DND-41 (cell line): ENCODE measurements around the gene TSPAN2.

Experiments used
- CTCF ChIP-seq: IDR thresholded peaks from 2 replicates; pipeline ENCODE4 v1.5.1; 2012; ENCODE audit warnings: borderline replicate concordance, low read length, moderate library complexity, mild to moderate bottlenecking; ENCODE audit not compliant: poor library complexity, severe bottlenecking; ENCODE audit errors: extremely low read depth
- EZH2 ChIP-seq: IDR thresholded peaks from 3 replicates; pipeline ENCODE4 v1.6.1; 2012; ENCODE audit warnings: borderline replicate concordance, low read depth, mild to moderate bottlenecking, moderate library complexity, low read length, inconsistent platforms; ENCODE audit not compliant: severe bottlenecking

- TF ChIP-seq CTCF: peak; percentile 92
- TF ChIP-seq EZH2: no peak
These were observed 36.7 kb downstream of the TSPAN2 start for GRCh38 chr1:115052454-115053083.
